ENCODE data around the gene PHACTR4. TPM values are rescaled to one million over a fixed set of nuclear protein-coding genes. Genes with fewer than 3 reads are reported as not detected.
"Not testable (repeated sequence)": the region's sequence is repeated elsewhere in the genome, so short reads cannot be mapped to it uniquely, and the experiment has no call there.

The PHACTR4 gene
- total RNA-seq, 1 experiment from 2014 or later, result 50.7 TPM

- no peak for TF ChIP-seq CTCF (IDR thresholded peaks at IDR 0.05; ENCODE audit: unreplicated experiment)
- BruUV-seq (replicated peaks), result no TSS peak
- intact Hi-C loops (cut with micrococcal nuclease), result no loop called here
- H3K4me3 Mint-ChIP-seq (ENCODE audit: unreplicated experiment), result no peak overlapping the region
- H3K27ac Mint-ChIP-seq (ENCODE audit: low read depth, unreplicated experiment), result no peak overlapping the region
- DNase-seq (ENCODE audit: unreplicated experiment), result no peak
- no peaks in the 10 kb centered on the region for H3K9me3 Mint-ChIP-seq (ENCODE audit: unreplicated experiment)
- CTCF ChIA-PET, result interaction anchor here (0.6 kb wide), 3 partner anchors 12 to 129 kb away, joined by 3 to 4 read pairs (median 4); no protein-coding TSS in a partner anchor
- no peaks in the 10 kb centered on the region for H3K27me3 Mint-ChIP-seq (ENCODE audit: insufficient read depth, unreplicated experiment)
- POLR2A ChIA-PET, result no interaction called here
- peaks cover 14% of the 10 kb centered on the region for H3K36me3 Mint-ChIP-seq (ENCODE audit: insufficient read depth, unreplicated experiment)
- H3K4me1 Mint-ChIP-seq (ENCODE audit: insufficient read depth, unreplicated experiment), result peaks cover 22% of the 10 kb centered on the region
Measured at GRCh38 chr1:28378906-28379305, 9.4 kb downstream of the PHACTR4 start.

DNA sequence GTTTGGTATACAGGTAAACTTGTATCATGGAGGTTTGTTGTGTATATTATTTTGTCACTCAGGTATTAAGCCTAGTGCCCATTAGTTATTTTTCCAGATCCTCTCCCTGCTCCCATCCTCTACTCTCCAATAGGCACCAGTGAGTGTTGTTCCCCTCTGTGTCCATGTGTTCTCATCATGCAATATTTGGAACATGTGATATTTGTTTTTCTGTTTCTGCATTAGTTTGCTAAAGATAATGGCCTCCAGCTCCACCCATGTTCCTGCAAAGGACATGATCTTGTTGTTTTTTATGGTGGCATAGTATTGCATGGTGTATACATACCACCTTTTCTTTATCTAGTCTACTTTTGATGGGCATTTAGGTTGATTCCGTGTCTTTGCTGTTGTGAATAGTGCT is 10.9 kb downstream of the PHACTR4 start:
- BruUV-seq (replicated peaks), result no TSS peak
- TF ChIP-seq CTCF (IDR thresholded peaks at IDR 0.05; ENCODE audit: unreplicated experiment), result no peak
- intact Hi-C loops (cut with micrococcal nuclease), result no loop called here

GRCh38 chr1:28383785-28384184 is 14.2 kb downstream of the PHACTR4 start:
- H3K9me3 Mint-ChIP-seq (ENCODE audit: unreplicated experiment); H3K27me3 Mint-ChIP-seq (ENCODE audit: insufficient read depth, unreplicated experiment); DNase-seq (ENCODE audit: unreplicated experiment); H3K36me3 Mint-ChIP-seq (ENCODE audit: insufficient read depth, unreplicated experiment); H3K27ac Mint-ChIP-seq (ENCODE audit: low read depth, unreplicated experiment); H3K4me3 Mint-ChIP-seq (ENCODE audit: unreplicated experiment); H3K4me1 Mint-ChIP-seq (ENCODE audit: insufficient read depth, unreplicated experiment); BruUV-seq (replicated peaks); intact Hi-C loops (cut with micrococcal nuclease): not testable (repeated sequence)
- ChIA-PET POLR2A (interaction anchor here (0.8 kb wide), 1 partner anchor 13 kb away, joined by 3 read pairs; no protein-coding TSS in a partner anchor), CTCF (interaction anchor here (0.7 to 1.7 kb wide), 2 partner anchors 9 to 85 kb away, joined by 6 to 8 read pairs; no protein-coding TSS in a partner anchor)

More for the DNA sequence above, 10.9 kb downstream of the PHACTR4 start:
- peaks cover 14% of the 10 kb centered on the region for H3K36me3 Mint-ChIP-seq (ENCODE audit: insufficient read depth, unreplicated experiment)
- H3K4me3 Mint-ChIP-seq (ENCODE audit: unreplicated experiment), result no peak overlapping the region
- CTCF ChIA-PET, result interaction anchor here (0.6 kb wide), 1 partner anchor 16 kb away, joined by 3 read pairs; no protein-coding TSS in a partner anchor
- H3K27me3 Mint-ChIP-seq (ENCODE audit: insufficient read depth, unreplicated experiment), result no peaks in the 10 kb centered on the region
- no peak for DNase-seq (ENCODE audit: unreplicated experiment)
- H3K4me1 Mint-ChIP-seq (ENCODE audit: insufficient read depth, unreplicated experiment), result peaks cover 13% of the 10 kb centered on the region
- no peaks in the 10 kb centered on the region for H3K9me3 Mint-ChIP-seq (ENCODE audit: unreplicated experiment)
- POLR2A ChIA-PET, result no interaction called here
- no peak overlapping the region for H3K27ac Mint-ChIP-seq (ENCODE audit: low read depth, unreplicated experiment)

GRCh38 chr1:28392027-28392652 is 22.6 kb downstream of the PHACTR4 start:
- Mint-ChIP-seq H3K9me3 (ENCODE audit: unreplicated experiment) (no peaks in the 10 kb centered on the region), H3K4me3 (ENCODE audit: unreplicated experiment) (peak overlapping the region; percentile 65), H3K36me3 (ENCODE audit: insufficient read depth, unreplicated experiment) (peaks cover 19% of the 10 kb centered on the region), H3K4me1 (ENCODE audit: insufficient read depth, unreplicated experiment) (peaks cover 11% of the 10 kb centered on the region), H3K27me3 (ENCODE audit: insufficient read depth, unreplicated experiment) (no peaks in the 10 kb centered on the region), H3K27ac (ENCODE audit: low read depth, unreplicated experiment) (peak overlapping the region; percentile 88)
- POLR2A ChIA-PET, result interaction anchor here (0.8 to 2.3 kb wide), 4 partner anchors 21 to 143 kb away, joined by 3 to 11 read pairs (median 5); no protein-coding TSS in a partner anchor
- DNase-seq (ENCODE audit: unreplicated experiment), result peak; percentile 88
- CTCF ChIA-PET, result no interaction called here
- no TSS peak for BruUV-seq (replicated peaks)
- TF ChIP-seq CTCF (IDR thresholded peaks at IDR 0.05; ENCODE audit: unreplicated experiment), result no peak
- intact Hi-C loops (cut with micrococcal nuclease), result no loop called here

Measured in MCF 10A (cell line).